ENCODE results near the gene ACTC1. TPM values are rescaled to one million over a fixed set of nuclear protein-coding genes. Genes with fewer than 3 reads are reported as not detected.

ACTC1 gene
- total RNA-seq, 4 donors from 2014 or later: 0.41 to 3.4 TPM; not detected in 2

DNA sequence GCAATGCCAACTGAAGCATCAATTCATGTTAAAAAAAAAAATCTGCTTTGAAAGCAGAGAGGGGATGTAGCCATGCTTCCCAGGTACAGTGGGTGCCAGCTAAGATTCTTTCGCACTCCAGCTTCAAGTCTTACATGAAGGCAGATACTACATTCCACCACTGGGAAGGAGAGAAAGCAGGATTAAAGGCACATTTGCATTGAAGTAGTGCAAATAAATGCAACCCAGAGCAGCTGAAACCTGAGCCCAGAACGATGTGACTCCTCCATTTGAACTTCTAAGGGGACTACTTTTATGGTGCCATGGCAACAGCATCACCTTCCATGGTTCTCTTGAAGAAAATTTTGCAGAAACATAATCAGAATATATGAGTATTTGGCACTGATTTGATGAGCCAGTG lies 21.4 kb downstream of the ACTC1 start:
- in situ Hi-C loops (cut with MboI; ENCODE audit: low pct_ligation_motif_present in 1 of 4, low pct_unique_long_range_greater_than_20kb in 1 of 4, low sequenced_read_pairs in 3 of 4): no loop called here
- WGBS, 2 donors (ENCODE audit: low coverage in 1 of 2): 31 to 38% methylated on average over 2 of the region's 2 CpGs
- Histone ChIP-seq H3K27me3 (no peaks in the 10 kb centered on the region), H3K4me3 (no peak overlapping the region), H3K36me3 (no peaks in the 10 kb centered on the region), H3K9me3 (no peaks in the 10 kb centered on the region), H3K4me1 (no peaks in the 10 kb centered on the region), H3K27ac (no peak overlapping the region)
- intact Hi-C loops (cut with DNase I; ENCODE audit: low total_unique reads): no loop called here
- no peak for DNase-seq
- TF ChIP-seq, protein P1, sequence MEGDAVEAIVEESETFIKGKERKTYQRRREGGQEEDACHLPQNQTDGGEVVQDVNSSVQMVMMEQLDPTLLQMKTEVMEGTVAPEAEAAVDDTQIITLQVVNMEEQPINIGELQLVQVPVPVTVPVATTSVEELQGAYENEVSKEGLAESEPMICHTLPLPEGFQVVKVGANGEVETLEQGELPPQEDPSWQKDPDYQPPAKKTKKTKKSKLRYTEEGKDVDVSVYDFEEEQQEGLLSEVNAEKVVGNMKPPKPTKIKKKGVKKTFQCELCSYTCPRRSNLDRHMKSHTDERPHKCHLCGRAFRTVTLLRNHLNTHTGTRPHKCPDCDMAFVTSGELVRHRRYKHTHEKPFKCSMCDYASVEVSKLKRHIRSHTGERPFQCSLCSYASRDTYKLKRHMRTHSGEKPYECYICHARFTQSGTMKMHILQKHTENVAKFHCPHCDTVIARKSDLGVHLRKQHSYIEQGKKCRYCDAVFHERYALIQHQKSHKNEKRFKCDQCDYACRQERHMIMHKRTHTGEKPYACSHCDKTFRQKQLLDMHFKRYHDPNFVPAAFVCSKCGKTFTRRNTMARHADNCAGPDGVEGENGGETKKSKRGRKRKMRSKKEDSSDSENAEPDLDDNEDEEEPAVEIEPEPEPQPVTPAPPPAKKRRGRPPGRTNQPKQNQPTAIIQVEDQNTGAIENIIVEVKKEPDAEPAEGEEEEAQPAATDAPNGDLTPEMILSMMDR (IDR thresholded peaks at IDR 0.05): no peak
- no peak for TF ChIP-seq POLR2AphosphoS5 (IDR thresholded peaks at IDR 0.05)
- no peak for TF ChIP-seq POLR2A (IDR thresholded peaks at IDR 0.05)
- TF ChIP-seq EP300 (IDR thresholded peaks at IDR 0.05; ENCODE audit: low read depth): no peak

DNA sequence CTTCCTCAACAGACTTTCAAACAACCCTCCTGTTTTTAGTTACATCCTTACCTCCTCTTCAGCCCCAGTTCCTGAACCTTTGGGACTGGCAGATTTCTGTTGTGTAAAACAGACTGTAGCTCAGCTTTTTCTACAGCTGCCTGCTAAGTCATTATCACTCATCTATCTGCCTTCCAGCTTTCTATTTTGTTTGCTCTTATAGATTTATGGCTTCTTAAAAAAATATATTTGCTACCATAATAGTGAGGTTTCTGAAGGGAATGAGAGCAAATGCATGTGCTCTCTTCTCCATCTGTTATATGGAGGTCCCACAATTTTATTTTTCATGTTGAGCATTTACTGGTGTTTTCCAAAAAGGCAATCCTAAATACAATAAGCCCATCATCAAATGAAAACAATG lies 22.3 kb downstream of the ACTC1 start:
- intact Hi-C loops (cut with DNase I; ENCODE audit: low total_unique reads) (no loop called here), in situ Hi-C loops (cut with MboI; ENCODE audit: low pct_ligation_motif_present in 1 of 4, low pct_unique_long_range_greater_than_20kb in 1 of 4, low sequenced_read_pairs in 3 of 4) (no loop called here)
- TF ChIP-seq POLR2AphosphoS5 (IDR thresholded peaks at IDR 0.05) (no peak), POLR2A (IDR thresholded peaks at IDR 0.05) (no peak), EP300 (IDR thresholded peaks at IDR 0.05; ENCODE audit: low read depth) (no peak)
- TF ChIP-seq, protein P1 (IDR thresholded peaks at IDR 0.05): no peak
- Histone ChIP-seq H3K4me1 (no peaks in the 10 kb centered on the region), H3K9me3 (no peaks in the 10 kb centered on the region), H3K4me3 (no peak overlapping the region), H3K27ac (no peak overlapping the region), H3K27me3 (no peaks in the 10 kb centered on the region), H3K36me3 (no peaks in the 10 kb centered on the region)
- no peak for DNase-seq

- Histone ChIP-seq H3K27me3 (no peaks in the 10 kb centered on the region), H3K4me1 (no peaks in the 10 kb centered on the region), H3K4me3 (no peak overlapping the region), H3K9me3 (no peaks in the 10 kb centered on the region), H3K27ac (no peak overlapping the region), H3K36me3 (no peaks in the 10 kb centered on the region)
- DNase-seq: no peak
- 84 to 94% methylated on average over 2 of the region's 2 CpGs for WGBS, 2 donors (ENCODE audit: low coverage in 1 of 2)
- intact Hi-C loops (cut with DNase I; ENCODE audit: low total_unique reads): no loop called here
- in situ Hi-C loops (cut with MboI; ENCODE audit: low pct_ligation_motif_present in 1 of 4, low pct_unique_long_range_greater_than_20kb in 1 of 4, low sequenced_read_pairs in 3 of 4): no loop called here
- no peak for TF ChIP-seq EP300 (IDR thresholded peaks at IDR 0.05; ENCODE audit: low read depth)
- TF ChIP-seq, protein P1 (IDR thresholded peaks at IDR 0.05): no peak
- no peak for TF ChIP-seq POLR2AphosphoS5 (IDR thresholded peaks at IDR 0.05)
- no peak for TF ChIP-seq POLR2A (IDR thresholded peaks at IDR 0.05)
Measured at GRCh38 chr15:34772312-34772711, 23.0 kb downstream of the ACTC1 start.

DNA sequence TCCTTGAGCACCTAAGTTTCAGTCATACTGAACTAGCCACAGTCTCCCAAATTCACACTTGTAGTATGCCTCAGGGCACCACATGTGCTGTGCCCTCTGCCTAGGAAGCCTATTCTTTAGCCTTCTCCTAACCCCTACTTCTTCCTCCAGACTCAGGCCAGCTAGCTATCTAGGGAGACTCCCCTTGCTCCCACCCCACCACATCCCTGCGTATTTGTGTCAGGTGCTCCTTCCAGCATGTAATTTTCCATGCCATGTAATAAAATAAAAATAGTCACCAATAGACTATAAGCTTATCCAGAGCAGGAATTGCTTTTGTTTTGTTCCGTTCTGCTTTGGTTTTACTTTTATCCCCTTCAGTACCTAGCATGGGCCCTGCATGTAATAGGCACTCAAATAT lies 25.6 kb downstream of the ACTC1 start:
- in situ Hi-C loops (cut with MboI; ENCODE audit: low pct_ligation_motif_present in 1 of 4, low pct_unique_long_range_greater_than_20kb in 1 of 4, low sequenced_read_pairs in 3 of 4) (no loop called here), intact Hi-C loops (cut with DNase I; ENCODE audit: low total_unique reads) (no loop called here)
- no peaks in the 10 kb centered on the region for H3K36me3 ChIP-seq
- no peaks in the 10 kb centered on the region for H3K4me1 ChIP-seq
- WGBS, 2 donors (ENCODE audit: low coverage in 1 of 2): 72 to 80% methylated on average over 2 of the region's 2 CpGs
- TF ChIP-seq, protein P1 (IDR thresholded peaks at IDR 0.05): no peak
- TF ChIP-seq POLR2A (IDR thresholded peaks at IDR 0.05) (no peak), EP300 (IDR thresholded peaks at IDR 0.05; ENCODE audit: low read depth) (no peak), POLR2AphosphoS5 (IDR thresholded peaks at IDR 0.05) (no peak)
- no peak overlapping the region for H3K4me3 ChIP-seq
- no peaks in the 10 kb centered on the region for H3K27me3 ChIP-seq
- no peaks in the 10 kb centered on the region for H3K9me3 ChIP-seq
- no peak for DNase-seq
- no peak overlapping the region for H3K27ac ChIP-seq
